PC-9 (cell line): ENCODE measurements around the gene SPATS2L.
"Not testable (repeated sequence)": the region's sequence is repeated elsewhere in the genome, so short reads cannot be mapped to it uniquely, and the experiment has no call there.

Source experiments
- EZH2 ChIP-seq: fragments of 200-600 bp; sonication (generic); IDR thresholded peaks from 2 replicates; pipeline ENCODE4 v1.8.0; 2017; ENCODE audit warnings: antibody characterized with exemption, low read depth
- TF ChIP-seq, protein P1 (sequence below): fragments of 200-600 bp; sonication (generic); conservative IDR thresholded peaks from 2 replicates; pipeline ENCODE4 v1.6.1; 2017; ENCODE audit warnings: mixed run types, antibody characterized with exemption, mild to moderate bottlenecking, moderate library complexity

DNA sequence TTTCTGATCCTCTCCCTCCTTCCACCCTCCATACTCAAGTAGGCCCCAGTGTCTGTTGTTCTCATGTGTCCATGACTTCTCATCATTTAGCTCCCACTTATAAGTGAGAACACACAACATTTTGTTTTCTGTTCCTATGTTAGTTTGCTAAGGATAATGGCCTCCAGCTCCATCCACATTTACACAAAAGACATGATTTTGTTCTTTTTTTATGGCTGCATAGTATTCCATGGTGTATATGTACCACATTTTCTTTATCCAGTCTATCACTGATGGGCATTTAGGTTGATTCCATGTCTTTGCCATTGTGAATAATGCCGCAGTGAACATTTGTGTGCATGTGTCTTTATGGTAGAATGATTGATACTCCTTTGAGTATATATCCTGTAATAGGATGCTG lies 37.7 kb downstream of the SPATS2L start:
- TF ChIP-seq EZH2, result not testable (repeated sequence)
- TF ChIP-seq, protein P1, sequence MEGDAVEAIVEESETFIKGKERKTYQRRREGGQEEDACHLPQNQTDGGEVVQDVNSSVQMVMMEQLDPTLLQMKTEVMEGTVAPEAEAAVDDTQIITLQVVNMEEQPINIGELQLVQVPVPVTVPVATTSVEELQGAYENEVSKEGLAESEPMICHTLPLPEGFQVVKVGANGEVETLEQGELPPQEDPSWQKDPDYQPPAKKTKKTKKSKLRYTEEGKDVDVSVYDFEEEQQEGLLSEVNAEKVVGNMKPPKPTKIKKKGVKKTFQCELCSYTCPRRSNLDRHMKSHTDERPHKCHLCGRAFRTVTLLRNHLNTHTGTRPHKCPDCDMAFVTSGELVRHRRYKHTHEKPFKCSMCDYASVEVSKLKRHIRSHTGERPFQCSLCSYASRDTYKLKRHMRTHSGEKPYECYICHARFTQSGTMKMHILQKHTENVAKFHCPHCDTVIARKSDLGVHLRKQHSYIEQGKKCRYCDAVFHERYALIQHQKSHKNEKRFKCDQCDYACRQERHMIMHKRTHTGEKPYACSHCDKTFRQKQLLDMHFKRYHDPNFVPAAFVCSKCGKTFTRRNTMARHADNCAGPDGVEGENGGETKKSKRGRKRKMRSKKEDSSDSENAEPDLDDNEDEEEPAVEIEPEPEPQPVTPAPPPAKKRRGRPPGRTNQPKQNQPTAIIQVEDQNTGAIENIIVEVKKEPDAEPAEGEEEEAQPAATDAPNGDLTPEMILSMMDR, result not testable (repeated sequence)
